MV-4-11 (cell line): ENCODE measurements around the gene XYLT1.
A peak's percentile ranks its signal among the peaks of the same experiment; 100 is the strongest.

Experiments
- DNase-seq: peaks from one replicate; lab custom pipeline; 2025; lab: John Stamatoyannopoulos, UW

XYLT1 gene

GRCh38 chr16:17282247-17282646 is 188.5 kb downstream of the XYLT1 start:
- no peak for DNase-seq

- no peak for DNase-seq
Observed at GRCh38 chr16:17281052-17281451, 189.7 kb downstream of the XYLT1 start.

GRCh38 chr16:17278988-17279387 is 191.8 kb downstream of the XYLT1 start:
- no peak for DNase-seq

- DNase-seq, result no peak
Observed at GRCh38 chr16:17277981-17278381, 192.8 kb downstream of the XYLT1 start.

GRCh38 chr16:17276610-17277009 is 194.2 kb downstream of the XYLT1 start:
- DNase-seq, result no peak

- DNase-seq, result no peak
Observed at GRCh38 chr16:17276010-17276530, 194.7 kb downstream of the XYLT1 start.

GRCh38 chr16:17275076-17276009 is 195.4 kb downstream of the XYLT1 start:
- DNase-seq, result no peak

GRCh38 chr16:17273142-17273561 is 197.6 kb downstream of the XYLT1 start:
- DNase-seq, result peak; percentile 90

GRCh38 chr16:17272716-17273115 is 198.0 kb downstream of the XYLT1 start:
- no peak for DNase-seq

- no peak for DNase-seq
Observed at GRCh38 chr16:17271687-17272086, 199.1 kb downstream of the XYLT1 start.

GRCh38 chr16:17270683-17271109 is 200.1 kb downstream of the XYLT1 start:
- no peak for DNase-seq

- DNase-seq, result no peak
Observed at GRCh38 chr16:17270111-17270510, 200.6 kb downstream of the XYLT1 start.

GRCh38 chr16:17269439-17269838 is 201.3 kb downstream of the XYLT1 start:
- DNase-seq, result peak; percentile 34

GRCh38 chr16:17266608-17267313 is 204.0 kb downstream of the XYLT1 start:
- DNase-seq, result no peak

- DNase-seq, result peak; percentile 28
Observed at GRCh38 chr16:17265154-17265553, 205.6 kb downstream of the XYLT1 start.

- no peak for DNase-seq
Observed at GRCh38 chr16:17261197-17261858, 209.4 kb downstream of the XYLT1 start.

GRCh38 chr16:17260276-17260849 is 210.4 kb downstream of the XYLT1 start:
- DNase-seq, result no peak

- peak; percentile 76 for DNase-seq
Observed at GRCh38 chr16:17259751-17260270, 210.9 kb downstream of the XYLT1 start.

- peak; percentile 98 for DNase-seq
Observed at GRCh38 chr16:17258848-17259713, 211.7 kb downstream of the XYLT1 start.

GRCh38 chr16:17258077-17258599 is 212.6 kb downstream of the XYLT1 start:
- DNase-seq, result no peak
